ENCODE measurements around the gene MMP24OS.

GRCh38 chr20:35276408-35276807 lies 1.5 kb downstream of the MMP24OS start:
- no peak for TF ChIP-seq ZFX (IDR thresholded peaks at IDR 0.05)
- TF ChIP-seq CTCF (conservative IDR thresholded peaks at IDR 0.05): no peak

Data from C4-2B (cell line).